Esophagus squamous epithelium (tissue), 5 donors: ENCODE results near the gene TSN. TPM values are rescaled to one million over a fixed set of nuclear protein-coding genes. Genes with fewer than 3 reads are reported as not detected.

Source experiments
- DNase-seq: peaks from one replicate; lab custom pipeline; 2025; lab: John Stamatoyannopoulos, UW
- H3K27ac ChIP-seq, 4 donors: fragments of 200-600 bp; sonication (generic); one replicate each; pipeline ENCODE4 v1.5.1; 2016 to 2019; ENCODE audit warnings: mild to moderate bottlenecking in 1 of 4
- H3K27me3 ChIP-seq, 4 donors: fragments of 200-600 bp; sonication (generic); 1 replicate in 3 of 4; 2 replicates in 1 of 4; pipeline versions ENCODE4 v1.5.1 to v1.6.0; 2017 to 2021; ENCODE audit warnings: antibody characterized with exemption in 1 of 4
- H3K36me3 ChIP-seq, 3 donors: fragments of 200-600 bp; sonication (generic); one replicate each; pipeline ENCODE4 v1.5.1; 2016 to 2019
- H3K4me1 ChIP-seq, 3 donors: fragments of 200-600 bp; sonication (generic); one replicate each; pipeline ENCODE4 v1.5.1; 2017 to 2019
- H3K4me3 ChIP-seq, 4 donors: fragments of 200-600 bp; sonication (generic); 1 replicate in 3 of 4; 2 replicates in 1 of 4; pipeline ENCODE4 v1.5.1; 2016 to 2019; ENCODE audit warnings: mild to moderate bottlenecking in 2 of 4, moderate library complexity in 1 of 4
- H3K9me3 ChIP-seq, 3 donors: fragments of 200-600 bp; sonication (generic); one replicate each; pipeline ENCODE4 v1.5.1; 2016 to 2019
- POLR2A ChIP-seq, 4 donors: fragments of 450-650 bp; IDR thresholded peaks; one replicate each; pipeline ENCODE4 v1.6.1; 2017; ENCODE audit warnings: antibody characterized with exemption in 4 of 4, mild to moderate bottlenecking in 4 of 4, moderate library complexity in 3 of 4
- WGBS, 2 donors: methylation state at CpG; one replicate each; pipeline ENCODE4 v1.1.5; 2018; 5-methylcytosine and 5-hydroxymethylcytosine counted together
- intact Hi-C: fragments of 100-400 bp; cut with DNase I; formaldehyde crosslinking; loops from one replicate; pipeline ENCODE4 v1.15.0; 2022
- total RNA-seq, 4 donors: library from RNA; depleted of rRNA; stranded (reverse); fragments of >200 nt; gene quantifications; one replicate each; pipeline ENCODE4 v1.1.0, GENCODE V29; 2016
- TF ChIP-seq, protein P1 (sequence below), 6 experiments: fragments of 450-650 bp in 4 of 6; fragments of 200-600 bp in 2 of 6; sonication (generic) in 2 of 6; IDR thresholded peaks; one replicate each; pipeline ENCODE4 v1.5.1; 2016 to 2019; ENCODE audit warnings: antibody characterized with exemption in 6 of 6, mild to moderate bottlenecking in 4 of 6, moderate library complexity in 4 of 6
- donor health status: DM: yes; HTN: yes; CAD: no.

The TSN gene
- total RNA-seq, result 10 to 100 TPM; 27.0 to 38.9 (median 34.9) TPM

DNA sequence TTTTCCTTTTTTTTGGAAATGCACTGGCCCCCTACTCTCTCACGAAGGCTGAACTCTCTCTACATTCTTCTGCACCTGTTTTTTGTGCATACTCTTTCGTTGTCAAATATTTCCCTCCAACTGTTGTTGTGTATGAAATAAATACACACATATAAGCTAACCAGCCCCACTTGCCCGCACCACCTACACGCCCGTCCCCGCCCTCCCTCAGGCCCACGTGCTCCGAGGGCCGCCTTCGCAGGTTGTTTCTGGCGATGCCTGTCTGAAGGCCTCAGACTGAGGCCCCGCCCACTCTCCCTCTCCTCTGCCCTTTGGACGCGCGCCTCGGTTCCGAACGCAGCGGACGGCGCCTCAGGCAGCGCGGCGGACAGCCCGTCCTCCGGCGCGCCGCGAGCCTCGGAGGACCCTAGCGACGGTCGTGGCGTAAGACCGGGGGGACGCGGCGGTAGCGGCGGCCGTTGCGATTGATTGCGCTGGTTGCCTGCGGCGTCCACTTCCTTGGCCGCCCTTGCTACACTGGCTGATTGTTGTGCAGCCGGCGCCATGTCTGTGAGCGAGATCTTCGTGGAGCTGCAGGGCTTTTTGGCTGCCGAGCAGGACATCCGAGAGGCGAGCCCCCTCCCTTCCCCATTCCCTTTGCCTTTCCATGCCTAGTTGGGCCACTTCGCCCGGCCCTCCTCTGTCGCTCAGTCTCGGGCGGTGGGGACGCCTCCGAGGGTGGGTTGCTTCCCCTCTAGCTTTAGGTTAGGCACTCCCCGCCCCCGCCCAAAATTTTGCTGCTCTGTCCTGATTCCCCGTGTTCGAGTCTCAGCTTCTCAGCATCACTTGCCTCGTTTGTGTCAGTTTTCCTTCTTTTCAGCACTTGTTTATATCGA lies at the start of gene TSN:
Gene TSN, plus strand, starts transcription at position 415 of the 875 bp plus-strand sequence. Its CDS starts 129 bp downstream, at position 544.
- Histone ChIP-seq H3K4me1 (peaks cover 13 to 36% (median 16%) of the 10 kb centered on the region in 3 donors), H3K27me3 (no peaks in the 10 kb centered on the region)

DNA sequence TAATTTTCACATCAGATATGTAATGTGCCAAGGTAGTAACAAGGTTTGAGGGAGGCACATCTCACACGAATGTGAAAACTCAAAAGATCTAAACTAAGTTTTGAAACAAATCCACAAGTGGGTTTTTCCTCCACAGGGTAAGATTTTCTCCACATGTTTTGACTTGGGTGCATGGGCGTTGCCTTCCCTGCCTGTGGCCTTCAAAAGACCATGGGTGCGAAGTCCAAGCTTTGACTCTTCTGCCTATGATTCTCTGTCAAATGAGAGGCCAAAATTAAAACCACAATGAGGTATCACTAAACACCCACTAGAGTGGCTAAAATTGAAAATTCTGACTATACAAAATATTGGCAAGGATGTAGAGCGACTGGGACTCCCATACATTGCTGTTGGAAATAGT lies 49.5 kb upstream of the TSN start:
- Histone ChIP-seq H3K27ac (no peak overlapping the region), H3K36me3 (no peaks in the 10 kb centered on the region), H3K4me3 (no peak overlapping the region), H3K9me3 (no peaks in the 10 kb centered on the region), H3K4me1 (peaks cover 0 to under 1% (median 0%) of the 10 kb centered on the region in 3 donors), H3K27me3 (no peaks in the 10 kb centered on the region)
- WGBS, 2 donors, result 81 to 89% methylated on average over 4 of the region's 4 CpGs
- intact Hi-C loops, result no loop called here
- DNase-seq, result no peak
- TF ChIP-seq, protein P1, sequence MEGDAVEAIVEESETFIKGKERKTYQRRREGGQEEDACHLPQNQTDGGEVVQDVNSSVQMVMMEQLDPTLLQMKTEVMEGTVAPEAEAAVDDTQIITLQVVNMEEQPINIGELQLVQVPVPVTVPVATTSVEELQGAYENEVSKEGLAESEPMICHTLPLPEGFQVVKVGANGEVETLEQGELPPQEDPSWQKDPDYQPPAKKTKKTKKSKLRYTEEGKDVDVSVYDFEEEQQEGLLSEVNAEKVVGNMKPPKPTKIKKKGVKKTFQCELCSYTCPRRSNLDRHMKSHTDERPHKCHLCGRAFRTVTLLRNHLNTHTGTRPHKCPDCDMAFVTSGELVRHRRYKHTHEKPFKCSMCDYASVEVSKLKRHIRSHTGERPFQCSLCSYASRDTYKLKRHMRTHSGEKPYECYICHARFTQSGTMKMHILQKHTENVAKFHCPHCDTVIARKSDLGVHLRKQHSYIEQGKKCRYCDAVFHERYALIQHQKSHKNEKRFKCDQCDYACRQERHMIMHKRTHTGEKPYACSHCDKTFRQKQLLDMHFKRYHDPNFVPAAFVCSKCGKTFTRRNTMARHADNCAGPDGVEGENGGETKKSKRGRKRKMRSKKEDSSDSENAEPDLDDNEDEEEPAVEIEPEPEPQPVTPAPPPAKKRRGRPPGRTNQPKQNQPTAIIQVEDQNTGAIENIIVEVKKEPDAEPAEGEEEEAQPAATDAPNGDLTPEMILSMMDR (IDR thresholded peaks at IDR 0.05), result no peak
- no peak for TF ChIP-seq POLR2A (IDR thresholded peaks at IDR 0.05)

More for the DNA sequence above, at the start of gene TSN:
- 0% methylated on average over 16 to 39 of the region's 67 CpGs for WGBS, 2 donors
- Histone ChIP-seq H3K36me3 (peaks cover 0 to 29% (median 7%) of the 10 kb centered on the region in 3 donors), H3K4me3 (peak within 1 kb of the TSS; percentile 72 to 95 (median 88)), H3K27ac (peak within 1 kb of the TSS; percentile 79 to 85 (median 82)), H3K9me3 (no peaks in the 10 kb centered on the region)
- TF ChIP-seq POLR2A (IDR thresholded peaks at IDR 0.05), result peak in 3 of 4 donors; percentile 48 to 50 (median 48)
- TF ChIP-seq, protein P1 (IDR thresholded peaks at IDR 0.05), result peak in 1 of 6 experiments; percentile 52
- intact Hi-C loops, result no loop called here
- peak; percentile 89 for DNase-seq

GRCh38 chr2:121707344-121707919 lies 48.0 kb upstream of the TSN start:
- Histone ChIP-seq H3K27ac (no peak overlapping the region), H3K36me3 (no peaks in the 10 kb centered on the region), H3K27me3 (no peaks in the 10 kb centered on the region), H3K4me3 (no peak overlapping the region), H3K9me3 (no peaks in the 10 kb centered on the region), H3K4me1 (no peaks in the 10 kb centered on the region)
- no peak for DNase-seq
- WGBS, 2 donors, result 65 to 67% methylated on average over 7 to 9 of the region's 9 CpGs
- TF ChIP-seq POLR2A (IDR thresholded peaks at IDR 0.05), result no peak
- TF ChIP-seq, protein P1 (IDR thresholded peaks at IDR 0.05), result no peak
- intact Hi-C loops, result no loop called here

DNA sequence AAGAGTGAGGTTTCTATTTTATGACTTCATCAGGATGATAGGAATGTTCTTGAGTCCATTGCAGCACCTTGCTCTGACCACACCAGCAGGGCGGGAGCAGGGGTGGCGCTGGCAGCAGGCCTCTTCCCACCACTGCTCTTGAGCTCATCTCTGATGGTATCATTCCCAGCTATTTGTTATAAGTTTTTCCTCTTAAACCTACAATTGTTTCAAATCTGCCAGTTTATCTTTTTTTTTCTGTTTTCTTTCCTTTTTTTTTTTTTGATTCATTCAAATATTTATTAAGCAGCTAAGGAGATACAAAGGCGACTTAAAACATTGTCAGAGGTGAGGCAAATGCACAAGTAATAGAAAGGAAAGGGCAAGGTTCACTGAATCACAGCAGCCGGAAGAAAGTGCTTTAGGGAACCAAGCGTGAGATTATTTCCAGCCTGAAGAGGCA lies 47.5 kb upstream of the TSN start:
- WGBS, 2 donors, result 89 to 90% methylated on average over 5 of the region's 5 CpGs
- H3K9me3 ChIP-seq, result no peaks in the 10 kb centered on the region
- H3K27ac ChIP-seq, result no peak overlapping the region
- intact Hi-C loops, result no loop called here
- H3K36me3 ChIP-seq, result no peaks in the 10 kb centered on the region
- no peaks in the 10 kb centered on the region for H3K4me1 ChIP-seq
- TF ChIP-seq POLR2A (IDR thresholded peaks at IDR 0.05), result no peak
- TF ChIP-seq, protein P1 (IDR thresholded peaks at IDR 0.05), result no peak
- DNase-seq, result no peak
- no peak overlapping the region for H3K4me3 ChIP-seq
- no peaks in the 10 kb centered on the region for H3K27me3 ChIP-seq
